Sigmoid colon (tissue), 4 donors: ENCODE measurements around the gene BCAR3.

Experiments
- CTCF ChIP-seq, 4 experiments: fragments of 450-650 bp in 3 of 4; fragments of 200-600 bp in 1 of 4; IDR thresholded peaks; one replicate each; pipeline ENCODE4 v1.5.1; 2016 to 2019; ENCODE audit warnings: antibody characterized with exemption in 4 of 4, mild to moderate bottlenecking in 3 of 4, moderate library complexity in 2 of 4
- EP300 ChIP-seq, 4 donors: sonication (generic); formaldehyde crosslinking; IDR thresholded peaks; one replicate each; pipeline ENCODE4 v1.6.1; 2017; ENCODE audit warnings: antibody characterized with exemption in 4 of 4
- POLR2A ChIP-seq, 2 donors: fragments of 450-650 bp; IDR thresholded peaks; one replicate each; pipeline ENCODE4 v1.6.1; 2016; ENCODE audit warnings: antibody characterized with exemption in 2 of 2, mild to moderate bottlenecking in 2 of 2, moderate library complexity in 2 of 2
- POLR2AphosphoS5 ChIP-seq, 4 donors: sonication (generic); formaldehyde crosslinking; IDR thresholded peaks; one replicate each; pipeline ENCODE4 v1.6.1; 2017; ENCODE audit warnings: antibody characterized with exemption in 4 of 4

DNA sequence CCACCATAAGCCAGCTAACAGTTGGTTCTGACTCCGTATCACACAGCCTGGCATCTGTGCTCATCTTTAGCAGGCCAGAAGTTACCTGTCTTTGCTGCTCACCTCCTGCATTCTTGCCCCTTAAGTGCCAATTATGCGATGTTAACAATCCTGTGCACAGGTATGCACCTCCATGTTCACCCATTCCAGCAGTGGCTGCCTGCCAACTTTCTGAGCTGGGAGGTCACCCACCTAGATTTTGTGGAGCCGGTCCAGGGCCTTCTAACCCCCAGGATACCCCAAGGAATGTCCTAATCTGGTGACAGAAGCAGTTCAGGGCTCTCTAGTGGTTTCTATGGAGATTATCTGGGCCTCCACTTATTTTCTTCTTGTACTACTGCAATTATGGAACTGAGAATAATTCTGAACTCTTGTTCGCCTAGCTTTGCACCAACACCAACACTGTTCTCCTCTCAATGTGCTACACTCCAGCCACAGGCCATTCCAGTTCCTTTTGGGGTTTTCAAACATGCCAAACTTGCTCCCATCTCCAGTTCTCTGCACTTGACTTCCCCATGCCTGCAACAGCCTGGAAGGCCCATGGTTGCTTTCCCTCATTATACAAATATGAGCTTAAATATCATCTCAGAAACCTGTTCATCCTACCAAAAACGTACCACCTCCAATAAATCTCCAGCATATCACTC is 9.0 kb downstream of the BCAR3 start:
- TF ChIP-seq CTCF (IDR thresholded peaks at IDR 0.05) (no peak), POLR2A (IDR thresholded peaks at IDR 0.05) (no peak), POLR2AphosphoS5 (IDR thresholded peaks at IDR 0.05) (no peak), EP300 (IDR thresholded peaks at IDR 0.05) (no peak)
